Suppressor macrophage treated with lipopolysaccharide for 4 hours (primary cell): ENCODE measurements around the gene MSH2.
"Not testable (repeated sequence)": the region's sequence is repeated elsewhere in the genome, so short reads cannot be mapped to it uniquely, and the experiment has no call there.

ENCODE experiments used
- DNase-seq: peaks from one replicate; pipeline ENCODE4 v3.0.0-alpha.2; 2020

Gene MSH2

GRCh38 chr2:47485751-47486300, 82.9 kb downstream of the MSH2 start:
- DNase-seq: no peak

GRCh38 chr2:47486841-47487497, 84.0 kb downstream of the MSH2 start:
- peak; percentile 61 for DNase-seq

GRCh38 chr2:47487498-47487875, 84.5 kb downstream of the MSH2 start:
- no peak for DNase-seq

- DNase-seq: no peak
Measured at GRCh38 chr2:47488870-47489584, 86.1 kb downstream of the MSH2 start.

GRCh38 chr2:47490406-47490805, 87.5 kb downstream of the MSH2 start:
- no peak for DNase-seq

- DNase-seq: no peak
Measured at GRCh38 chr2:47493317-47494035, 90.5 kb downstream of the MSH2 start.

- no peak for DNase-seq
Measured at GRCh38 chr2:47494267-47495130, 91.5 kb downstream of the MSH2 start.

- no peak for DNase-seq
Measured at GRCh38 chr2:47497843-47498460, 95.0 kb downstream of the MSH2 start.

- DNase-seq: no peak
Measured at GRCh38 chr2:47499093-47499492, 96.1 kb downstream of the MSH2 start.

- no peak for DNase-seq
Measured at GRCh38 chr2:47499621-47500309, 96.8 kb downstream of the MSH2 start.

GRCh38 chr2:47501374-47502200, 98.6 kb downstream of the MSH2 start:
- DNase-seq: no peak

GRCh38 chr2:47502498-47502897, 99.5 kb downstream of the MSH2 start:
- DNase-seq: not testable (repeated sequence)

- no peak for DNase-seq
Measured at GRCh38 chr2:47503481-47504070, 100.6 kb downstream of the MSH2 start.

GRCh38 chr2:47504174-47504810, 101.3 kb downstream of the MSH2 start:
- DNase-seq: no peak

GRCh38 chr2:47506024-47506423, 103.1 kb downstream of the MSH2 start:
- DNase-seq: no peak

- no peak for DNase-seq
Measured at GRCh38 chr2:47506436-47506835, 103.5 kb downstream of the MSH2 start.

GRCh38 chr2:47508080-47508479, 105.1 kb downstream of the MSH2 start:
- no peak for DNase-seq

GRCh38 chr2:47508641-47509040, 105.7 kb downstream of the MSH2 start:
- DNase-seq: no peak

- no peak for DNase-seq
Measured at GRCh38 chr2:47509250-47509649, 106.3 kb downstream of the MSH2 start.
